ENCODE data around the gene AHDC1. TPM values are rescaled to one million over a fixed set of nuclear protein-coding genes. Genes with fewer than 3 reads are reported as not detected.
"Not testable (repeated sequence)": the region's sequence is repeated elsewhere in the genome, so short reads cannot be mapped to it uniquely, and the experiment has no call there.

Gene AHDC1, protein sequence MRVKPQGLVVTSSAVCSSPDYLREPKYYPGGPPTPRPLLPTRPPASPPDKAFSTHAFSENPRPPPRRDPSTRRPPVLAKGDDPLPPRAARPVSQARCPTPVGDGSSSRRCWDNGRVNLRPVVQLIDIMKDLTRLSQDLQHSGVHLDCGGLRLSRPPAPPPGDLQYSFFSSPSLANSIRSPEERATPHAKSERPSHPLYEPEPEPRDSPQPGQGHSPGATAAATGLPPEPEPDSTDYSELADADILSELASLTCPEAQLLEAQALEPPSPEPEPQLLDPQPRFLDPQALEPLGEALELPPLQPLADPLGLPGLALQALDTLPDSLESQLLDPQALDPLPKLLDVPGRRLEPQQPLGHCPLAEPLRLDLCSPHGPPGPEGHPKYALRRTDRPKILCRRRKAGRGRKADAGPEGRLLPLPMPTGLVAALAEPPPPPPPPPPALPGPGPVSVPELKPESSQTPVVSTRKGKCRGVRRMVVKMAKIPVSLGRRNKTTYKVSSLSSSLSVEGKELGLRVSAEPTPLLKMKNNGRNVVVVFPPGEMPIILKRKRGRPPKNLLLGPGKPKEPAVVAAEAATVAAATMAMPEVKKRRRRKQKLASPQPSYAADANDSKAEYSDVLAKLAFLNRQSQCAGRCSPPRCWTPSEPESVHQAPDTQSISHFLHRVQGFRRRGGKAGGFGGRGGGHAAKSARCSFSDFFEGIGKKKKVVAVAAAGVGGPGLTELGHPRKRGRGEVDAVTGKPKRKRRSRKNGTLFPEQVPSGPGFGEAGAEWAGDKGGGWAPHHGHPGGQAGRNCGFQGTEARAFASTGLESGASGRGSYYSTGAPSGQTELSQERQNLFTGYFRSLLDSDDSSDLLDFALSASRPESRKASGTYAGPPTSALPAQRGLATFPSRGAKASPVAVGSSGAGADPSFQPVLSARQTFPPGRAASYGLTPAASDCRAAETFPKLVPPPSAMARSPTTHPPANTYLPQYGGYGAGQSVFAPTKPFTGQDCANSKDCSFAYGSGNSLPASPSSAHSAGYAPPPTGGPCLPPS (N-terminal part only)
- 10.8 TPM for total RNA-seq (ENCODE audit: insufficient read depth, low replicate concordance)

DNA sequence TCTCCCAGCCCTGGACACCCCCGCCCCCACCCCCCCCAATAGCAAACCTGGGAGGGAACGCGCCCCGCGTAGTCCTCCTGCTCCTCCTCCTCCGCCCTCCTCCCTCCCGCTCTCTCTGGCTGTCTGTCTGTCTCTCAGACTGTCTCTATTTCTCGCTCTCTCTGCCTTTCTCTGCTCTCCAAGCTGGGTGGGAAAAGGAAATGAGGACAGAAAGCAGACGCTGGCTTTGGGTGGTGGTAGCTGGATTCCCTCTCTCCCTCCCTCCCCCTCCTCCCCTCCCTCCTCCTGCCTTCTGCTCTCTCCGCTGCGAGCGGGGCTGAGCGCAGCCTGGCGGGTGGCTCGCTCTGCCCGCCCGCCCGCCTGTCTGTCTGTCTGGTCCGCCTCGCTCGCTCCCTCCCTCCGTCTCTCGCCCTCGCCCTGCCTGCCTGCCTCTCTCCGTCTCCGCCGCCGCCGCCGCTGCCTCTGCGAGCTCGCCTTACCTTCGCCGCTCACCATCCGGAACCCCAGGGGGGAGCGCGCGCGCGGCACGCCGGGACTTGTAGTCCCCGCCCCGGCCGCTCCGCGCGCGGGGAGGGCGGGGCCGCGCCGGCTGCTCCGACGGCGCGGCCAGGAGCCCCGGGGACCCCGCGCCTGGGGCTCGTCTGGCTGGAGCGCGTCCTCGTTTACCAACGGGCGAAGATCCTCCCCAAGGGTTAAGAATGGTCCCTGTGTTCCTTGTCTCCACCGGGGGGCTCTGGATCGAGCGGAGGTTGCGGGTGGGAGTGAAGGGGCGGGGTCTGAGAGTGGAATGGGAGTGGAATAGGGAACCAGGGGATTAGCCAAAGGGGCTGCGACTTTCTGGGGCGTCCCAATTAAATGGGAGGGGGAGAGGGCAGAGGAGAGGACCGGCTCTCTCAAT, at the start of gene AHDC1:
AHDC1 (minus strand) TSS at position 464 of the 898 bp plus-strand sequence. CDS start 52,029 bp downstream, outside the sequence.
- peak; percentile 95 for DNase-seq (ENCODE audit: low spot score)

DNA sequence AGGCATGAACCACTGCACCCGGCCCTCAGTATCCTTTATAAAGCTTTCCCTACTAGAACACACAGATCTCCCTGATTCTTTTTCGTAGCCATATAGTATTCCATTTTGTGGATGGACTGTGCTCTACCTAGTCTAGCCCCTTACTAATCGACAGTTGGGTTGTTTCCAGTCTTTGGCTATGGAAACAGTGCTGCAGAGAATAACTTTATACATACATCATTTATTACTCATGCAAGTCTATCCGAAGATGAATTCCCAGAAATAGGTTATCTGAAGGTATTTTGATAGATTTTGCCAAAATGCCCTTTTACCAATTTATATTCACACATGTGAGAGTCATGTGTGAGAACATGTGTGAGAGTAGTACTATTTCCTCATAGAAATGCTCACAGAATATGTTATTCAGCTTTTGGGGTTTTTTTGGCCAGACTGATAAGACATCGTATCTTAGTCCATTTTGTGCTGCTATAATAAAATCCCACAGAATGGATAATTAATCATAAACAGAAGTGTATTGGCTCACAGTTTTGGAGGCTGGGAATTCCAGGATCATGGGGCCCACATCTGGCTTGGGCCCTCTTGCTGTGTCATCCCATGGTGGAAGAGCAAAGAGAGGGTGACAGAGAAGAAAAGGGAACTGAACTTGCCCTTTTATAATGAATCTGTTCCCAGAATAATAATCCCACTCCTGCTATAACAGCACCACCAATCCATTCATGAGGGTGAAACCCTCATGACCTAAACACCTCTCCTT, 48.3 kb upstream of the AHDC1 start:
- DNase-seq (ENCODE audit: low spot score): no peak

DNA sequence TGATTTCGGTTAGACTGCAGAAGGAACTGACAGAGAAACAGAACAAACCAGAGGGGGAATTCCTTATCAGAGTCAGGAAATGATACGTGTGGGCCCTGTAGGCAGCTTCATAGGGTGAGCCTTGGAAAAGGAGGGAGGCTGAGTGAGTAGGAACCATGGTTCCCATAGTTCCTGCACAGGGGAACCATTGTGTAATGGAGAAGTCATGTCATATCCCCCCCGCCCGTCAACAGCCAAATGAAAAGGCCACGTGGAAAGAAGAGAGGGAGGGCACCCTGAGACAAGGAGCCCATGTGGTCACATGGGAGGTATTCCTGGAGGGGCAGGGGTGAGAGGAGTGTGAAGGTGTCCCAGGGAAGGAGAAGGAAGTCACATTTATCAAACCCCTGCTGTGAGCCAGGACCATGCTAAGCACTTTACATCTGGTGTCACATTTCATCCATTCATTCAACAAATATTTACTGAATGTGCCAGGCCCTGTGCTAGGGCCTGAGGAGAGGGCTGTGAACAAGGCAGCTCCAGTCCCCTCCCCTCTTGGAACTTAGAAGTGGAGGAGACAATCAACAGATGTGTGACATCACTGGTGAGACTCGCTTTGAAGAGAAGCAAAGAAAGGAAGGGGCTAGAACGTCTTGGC, 46.7 kb upstream of the AHDC1 start:
- DNase-seq (ENCODE audit: low spot score): peak; percentile 56

DNA sequence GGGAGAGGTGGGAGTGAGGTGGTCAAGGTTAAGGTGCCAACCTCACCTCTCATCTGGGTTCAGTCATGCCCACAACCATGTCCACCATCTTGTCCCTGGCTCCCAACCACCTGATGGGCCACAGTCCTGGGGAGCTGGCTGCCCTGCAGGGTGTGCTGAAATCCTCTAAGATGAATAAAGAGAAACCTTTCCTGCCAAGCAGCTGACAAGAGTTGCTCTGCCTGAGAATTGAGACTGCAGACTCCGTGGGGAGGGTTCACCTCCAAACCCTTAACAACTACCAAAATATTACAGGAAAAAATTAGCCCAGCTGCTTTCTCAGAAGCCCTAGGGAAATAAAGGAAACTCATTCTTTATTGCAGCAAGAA, 46.2 kb upstream of the AHDC1 start:
- DNase-seq (ENCODE audit: low spot score): no peak

DNA sequence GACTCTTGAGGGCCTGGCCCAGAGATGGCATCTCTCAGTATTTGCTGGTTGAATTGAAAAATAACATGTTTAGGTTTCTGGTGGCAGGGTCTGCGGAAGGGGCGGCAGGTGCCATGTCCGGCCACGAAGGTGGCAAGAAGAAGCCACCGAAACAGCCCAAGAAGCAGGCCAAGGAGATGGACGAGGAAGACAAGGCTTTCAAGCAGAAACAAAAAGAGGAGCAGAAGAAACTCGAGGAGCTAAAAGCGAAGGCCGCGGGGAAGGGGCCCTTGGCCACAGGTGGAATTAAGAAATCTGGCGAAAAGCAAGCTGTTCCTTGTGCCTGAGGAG, 45.3 kb upstream of the AHDC1 start:
- no peak for DNase-seq (ENCODE audit: low spot score)

DNA sequence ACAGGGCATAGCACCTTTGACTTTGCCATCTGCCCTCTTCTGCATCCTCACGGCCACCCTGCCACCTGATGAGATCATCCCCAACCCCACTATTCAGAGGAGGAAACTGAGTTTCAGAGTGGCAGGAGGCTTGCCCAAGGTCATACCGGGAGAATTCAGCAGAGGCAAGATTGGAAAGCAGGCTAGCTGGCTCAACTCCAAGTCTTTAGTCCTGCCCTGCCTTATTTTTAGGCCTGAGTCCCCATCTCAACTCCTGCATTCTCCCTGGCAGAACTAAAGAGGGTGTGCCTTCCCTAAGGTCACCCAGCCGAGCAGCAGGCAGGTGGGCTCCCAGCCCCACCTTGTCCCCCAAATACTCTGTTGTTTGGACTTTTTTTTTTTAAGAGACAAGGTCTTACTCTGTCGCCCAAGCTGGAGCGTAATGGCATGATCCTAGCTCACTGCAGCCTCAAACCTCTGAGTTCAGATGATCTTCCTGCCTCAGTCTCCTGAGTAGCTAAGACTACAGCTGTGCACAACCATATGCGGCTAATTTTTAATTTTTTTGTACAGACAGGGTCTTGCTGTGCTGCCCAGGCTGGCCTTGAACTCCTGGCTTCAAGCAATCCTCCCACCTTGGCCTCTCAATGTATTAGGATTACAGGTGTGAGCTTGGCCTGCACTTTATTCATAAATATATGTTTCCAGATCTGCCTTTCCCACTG, 44.8 kb upstream of the AHDC1 start:
- DNase-seq (ENCODE audit: low spot score): no peak

DNA sequence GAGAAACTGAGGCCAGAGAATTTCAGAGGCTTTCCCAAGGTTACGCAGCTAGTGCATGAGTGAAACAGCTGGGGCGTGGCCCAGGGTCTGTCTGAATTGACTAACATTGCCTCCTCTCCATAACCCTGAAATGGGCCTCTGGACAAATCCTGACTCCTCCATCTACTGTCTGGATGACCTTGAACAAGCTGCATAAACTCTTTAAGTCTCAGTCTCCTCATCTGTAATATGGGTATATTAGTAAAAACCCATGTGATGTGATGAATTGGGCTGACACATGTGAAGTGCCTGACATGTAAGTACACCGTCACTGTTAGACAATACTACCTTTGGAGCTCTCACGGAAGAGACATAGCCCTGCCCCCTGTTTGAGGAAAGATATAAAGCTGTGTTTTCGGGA, 43.4 kb upstream of the AHDC1 start:
- no peak for DNase-seq (ENCODE audit: low spot score)

DNA sequence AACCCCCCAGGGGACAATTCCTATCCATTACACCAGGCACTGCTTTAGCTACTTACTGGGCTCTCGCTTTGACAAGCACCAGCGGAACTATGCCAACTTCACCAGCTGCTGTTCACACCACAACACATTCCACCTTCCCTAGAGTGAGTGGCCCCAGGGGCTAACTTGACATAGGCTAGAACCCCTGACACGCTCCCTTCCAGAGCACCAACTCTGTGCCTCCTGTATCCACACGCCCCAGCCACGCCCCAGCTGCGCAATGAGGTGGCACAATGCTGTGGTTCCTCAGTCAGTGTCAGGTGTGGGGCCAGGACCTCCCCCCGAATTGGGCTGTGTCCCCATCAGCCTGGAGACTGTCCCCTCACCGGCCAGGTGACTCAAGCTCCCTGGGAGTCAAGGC, 42.7 kb upstream of the AHDC1 start:
- DNase-seq (ENCODE audit: low spot score): no peak

DNA sequence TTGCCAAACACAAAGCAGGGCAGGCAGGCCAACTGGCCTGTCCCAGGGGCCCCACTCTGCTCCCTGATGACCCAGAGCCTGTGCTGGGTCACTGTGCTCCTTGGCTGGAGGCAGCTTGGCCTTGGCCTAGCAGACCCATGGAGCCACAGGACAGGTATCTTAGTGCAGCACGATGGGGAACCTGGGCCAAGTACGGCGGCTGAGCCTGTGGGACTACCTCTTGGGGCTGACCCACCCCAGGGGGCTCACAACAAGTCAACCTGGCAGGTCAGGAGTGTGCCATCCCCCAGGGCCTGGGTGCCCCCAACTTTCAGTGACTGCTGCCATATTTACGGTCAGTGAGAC, 41.1 kb upstream of the AHDC1 start:
- DNase-seq (ENCODE audit: low spot score): no peak

DNA sequence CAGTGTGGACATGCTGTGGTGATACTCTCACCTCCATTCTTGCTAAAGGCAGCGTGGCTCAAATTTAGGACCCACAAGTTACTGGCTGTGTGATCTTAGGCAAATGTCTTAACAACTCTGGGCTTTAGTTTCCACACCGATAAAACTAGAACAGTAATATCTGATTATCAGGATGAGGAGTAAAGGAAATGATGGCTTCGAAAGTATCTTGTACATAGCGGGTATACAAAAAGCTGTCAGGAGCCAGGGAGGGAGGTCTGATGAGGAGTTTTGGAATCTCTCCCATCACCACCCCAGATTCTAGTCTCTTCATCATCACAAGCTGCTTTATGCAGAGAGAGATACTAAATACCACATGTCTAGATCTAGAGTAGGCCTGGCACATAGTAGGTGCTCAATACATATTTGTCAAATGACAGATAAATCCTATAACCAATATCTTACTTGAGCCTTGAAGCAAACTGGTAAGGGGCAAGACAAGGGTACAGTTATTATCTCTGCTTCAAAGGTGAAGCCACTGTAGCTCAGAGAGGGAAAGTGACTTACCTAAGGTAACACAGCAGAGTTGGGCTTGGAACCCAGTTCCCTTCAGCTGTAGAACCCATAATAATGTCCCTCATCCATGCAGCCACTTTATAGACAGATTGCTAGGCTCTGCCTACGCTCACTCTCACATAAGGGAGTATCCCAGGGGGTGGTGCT, 40.6 kb upstream of the AHDC1 start:
- DNase-seq (ENCODE audit: low spot score): no peak

DNA sequence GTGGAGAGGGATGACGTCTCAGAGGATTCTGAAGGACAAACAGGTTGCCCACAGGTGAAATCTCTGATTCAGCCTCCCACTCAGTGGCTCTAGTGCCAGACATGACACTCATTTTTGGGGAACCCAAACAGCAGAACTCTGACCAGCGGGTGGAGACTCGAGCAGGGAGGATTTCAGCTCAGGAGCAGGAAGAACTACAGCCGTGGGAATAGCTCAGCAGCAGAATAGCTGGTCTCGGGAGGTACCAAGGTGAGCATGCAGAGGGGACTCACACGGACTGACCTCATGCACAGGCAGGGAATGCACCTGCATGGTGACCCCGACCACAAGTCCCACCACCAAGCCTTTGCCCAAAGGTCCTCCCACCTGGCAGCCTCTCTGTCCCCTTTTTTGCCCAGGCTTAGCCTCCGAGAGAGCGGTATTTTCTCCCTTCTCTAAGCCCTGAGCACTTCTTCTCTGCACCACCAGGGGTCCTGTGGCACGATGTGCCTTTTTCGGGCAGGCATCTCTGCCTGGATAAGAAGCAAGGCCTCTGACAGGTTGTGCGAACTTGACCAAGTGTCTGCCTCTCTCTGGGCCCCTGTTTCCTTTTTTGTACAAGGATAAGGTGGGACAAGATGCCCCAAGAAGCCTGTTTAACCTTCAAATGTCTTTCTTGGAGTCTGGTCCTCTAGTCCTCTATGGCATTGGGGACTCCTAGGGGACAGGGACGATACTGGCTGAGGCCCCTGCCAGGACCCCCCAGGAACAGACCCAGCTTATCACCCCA, 39.8 kb upstream of the AHDC1 start:
- peak; percentile 45 for DNase-seq (ENCODE audit: low spot score)

DNA sequence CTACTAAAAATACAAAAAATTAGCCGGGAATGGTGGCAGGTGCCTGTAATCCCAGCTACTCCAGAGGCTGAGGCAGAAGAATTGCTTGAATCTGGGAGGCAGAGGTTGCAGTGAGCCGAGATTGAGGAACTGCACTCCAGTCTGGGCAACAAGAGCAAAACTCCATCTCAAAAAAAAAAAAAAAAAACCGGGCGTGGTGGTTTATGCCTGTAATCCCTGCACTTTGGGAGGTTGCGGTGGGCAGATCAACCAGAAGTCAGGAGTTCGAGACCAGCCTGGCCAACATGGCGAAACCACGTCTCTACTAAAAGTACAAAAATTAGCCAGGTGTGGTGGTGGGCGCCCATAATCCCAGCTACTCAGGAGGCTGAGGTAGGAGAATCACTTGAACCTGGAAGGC, 36.6 kb upstream of the AHDC1 start:
- not testable (repeated sequence) for DNase-seq (ENCODE audit: low spot score)

DNA sequence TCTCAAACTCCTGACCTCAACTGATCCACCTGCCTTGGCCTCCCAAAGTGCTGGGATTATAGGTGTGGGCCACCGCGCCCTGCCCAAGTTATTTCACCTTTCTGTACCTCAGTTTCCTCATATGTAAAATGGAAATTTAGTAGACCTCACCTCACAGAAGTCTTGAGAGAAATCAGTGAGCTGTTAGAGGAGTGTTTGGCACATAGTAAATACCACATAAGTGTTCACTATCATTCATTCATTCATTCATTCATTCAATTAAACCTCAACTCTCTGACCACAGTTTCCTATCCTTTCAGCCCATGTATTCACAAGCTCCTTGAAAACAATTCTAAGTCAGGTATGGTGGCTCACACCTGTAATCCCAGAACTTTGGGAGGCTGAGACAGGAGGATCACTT, 34.9 kb upstream of the AHDC1 start:
- DNase-seq (ENCODE audit: low spot score): no peak

DNA sequence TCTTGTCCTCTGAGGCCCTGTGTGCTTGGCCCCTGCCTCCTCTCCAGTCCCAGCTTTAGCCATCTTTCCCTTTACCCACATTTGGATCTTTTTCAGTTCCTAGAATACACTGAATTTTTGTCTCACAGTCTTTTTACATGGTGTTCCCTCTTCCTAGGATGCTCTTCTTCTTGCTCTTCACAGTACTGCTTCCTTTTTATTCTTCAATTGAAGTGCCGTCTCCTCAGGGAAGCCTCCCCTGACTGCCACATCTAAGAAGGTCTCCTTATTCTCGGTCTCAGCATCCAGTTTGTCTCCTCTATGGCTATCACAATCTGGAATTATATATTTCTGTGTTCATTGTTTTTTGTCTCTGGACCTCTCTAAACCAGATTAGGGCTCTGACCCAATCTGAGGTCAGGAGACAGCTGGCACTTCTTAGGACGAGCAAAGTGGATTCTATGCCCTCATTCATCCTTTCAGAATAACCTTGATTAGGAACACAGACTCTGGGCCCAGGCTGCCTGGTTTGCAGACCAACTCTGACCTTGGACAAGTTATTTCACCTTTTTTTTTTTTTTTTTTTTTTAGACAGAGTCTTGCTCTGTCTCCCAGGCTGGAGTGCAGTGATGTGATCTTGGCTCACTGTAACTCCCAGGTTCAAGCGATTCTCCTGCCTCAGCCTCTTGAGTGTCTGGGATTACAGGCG, 34.2 kb upstream of the AHDC1 start:
- no peak for DNase-seq (ENCODE audit: low spot score)

DNA sequence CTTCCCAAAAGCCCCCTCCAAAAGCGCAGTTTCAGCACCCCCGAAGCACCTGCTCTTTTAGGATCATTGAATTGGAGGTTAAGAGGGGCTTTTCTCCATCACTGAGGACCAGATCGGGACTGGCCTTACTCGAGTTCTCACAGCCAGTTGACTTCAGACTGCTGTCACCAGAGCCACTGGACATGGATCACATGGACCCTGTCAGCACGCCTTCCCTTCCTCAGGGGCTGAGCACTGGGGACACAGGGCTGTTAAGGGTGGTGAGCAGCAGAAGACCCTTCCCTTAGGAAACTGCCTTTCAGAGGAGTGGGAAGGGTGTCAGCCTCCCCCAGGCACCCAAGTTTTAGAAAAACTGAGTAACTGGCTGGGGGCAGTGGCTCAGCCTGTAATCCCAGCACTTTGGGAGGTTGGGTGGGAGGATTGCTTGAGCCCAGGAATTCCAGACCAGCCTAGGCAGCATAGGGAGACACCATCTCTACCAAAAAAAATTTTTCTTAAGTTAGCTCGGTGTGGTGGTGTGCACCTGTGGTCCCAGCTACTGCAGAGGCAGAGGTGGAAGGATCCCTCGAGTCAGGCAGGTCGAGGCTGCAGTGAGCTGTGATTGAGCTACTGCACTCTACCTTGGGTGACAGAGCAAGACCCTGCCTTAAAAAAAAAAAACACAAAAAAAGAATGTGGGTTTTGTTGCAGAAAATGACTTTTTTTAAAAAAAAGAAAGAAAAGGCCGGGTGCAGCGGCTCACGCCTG, 31.6 kb upstream of the AHDC1 start:
- no peak for DNase-seq (ENCODE audit: low spot score)

DNA sequence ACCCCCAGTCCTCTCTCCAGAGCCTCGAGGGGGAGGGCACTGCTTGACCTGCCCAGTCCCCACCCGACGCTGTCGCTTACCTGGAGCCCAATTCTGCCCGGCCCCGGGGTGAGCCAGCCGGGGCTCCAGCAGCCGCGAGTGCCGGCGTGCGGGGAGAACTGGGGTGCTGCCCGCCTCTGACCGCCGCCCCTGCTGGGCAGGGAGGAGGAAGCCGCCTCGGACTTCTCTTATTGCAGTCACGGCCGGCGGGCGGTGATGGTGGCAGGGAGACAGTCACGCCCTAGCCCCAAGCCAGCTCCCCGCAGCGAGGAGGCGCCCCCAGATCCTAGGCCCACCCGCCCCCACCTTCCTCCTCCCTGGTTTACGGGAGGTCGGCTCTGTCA, 31.0 kb upstream of the AHDC1 start, which contains the start of gene FGR:
FGR (minus strand) TSS at position 201 of the 383 bp plus-strand sequence. CDS start 11,269 bp downstream, outside the sequence.
- DNase-seq (ENCODE audit: low spot score): no peak
